ENCODE data around the gene MTHFS.

The MTHFS gene

GRCh38 chr15:79831604-79832003 lies 65.2 kb downstream of the MTHFS start:
- Histone ChIP-seq H3K9ac (no peak overlapping the region), H3K4me1 (no peaks in the 10 kb centered on the region), H3K4me2 (ENCODE audit: low read length) (no peak overlapping the region), H3K27ac (no peak overlapping the region), H3K79me2 (peaks cover 2% of the 10 kb centered on the region), H3K4me3 (ENCODE audit: low read depth, low read length) (no peak overlapping the region), H3K36me3 (ENCODE audit: control insufficient read depth, insufficient read depth, low read length) (no peaks in the 10 kb centered on the region), H3K27me3 (ENCODE audit: control insufficient read depth, insufficient read depth, low read length) (no peaks in the 10 kb centered on the region), H2AFZ (no peak overlapping the region), H3K9me3 (ENCODE audit: control insufficient read depth, low read length) (no peaks in the 10 kb centered on the region)
- no peak for TF ChIP-seq CTCF (IDR thresholded peaks at IDR 0.05)

- no peak overlapping the region for H3K4me2 ChIP-seq (ENCODE audit: low read length)
- H3K27ac ChIP-seq = no peak overlapping the region
- H3K4me3 ChIP-seq (ENCODE audit: low read depth, low read length) = no peak overlapping the region
- H3K27me3 ChIP-seq (ENCODE audit: control insufficient read depth, insufficient read depth, low read length) = no peaks in the 10 kb centered on the region
- H3K9ac ChIP-seq = no peak overlapping the region
- H3K4me1 ChIP-seq = no peaks in the 10 kb centered on the region
- H3K9me3 ChIP-seq (ENCODE audit: control insufficient read depth, low read length) = no peaks in the 10 kb centered on the region
- H2AFZ ChIP-seq = no peak overlapping the region
- H3K79me2 ChIP-seq = no peaks in the 10 kb centered on the region
- TF ChIP-seq CTCF (IDR thresholded peaks at IDR 0.05) = no peak
- H3K36me3 ChIP-seq (ENCODE audit: control insufficient read depth, insufficient read depth, low read length) = no peaks in the 10 kb centered on the region
Measured at GRCh38 chr15:79829950-79830349, 66.9 kb downstream of the MTHFS start.

- H3K9ac ChIP-seq = no peak overlapping the region
- no peak overlapping the region for H3K27ac ChIP-seq
- H3K27me3 ChIP-seq (ENCODE audit: control insufficient read depth, insufficient read depth, low read length) = no peaks in the 10 kb centered on the region
- no peak overlapping the region for H3K4me3 ChIP-seq (ENCODE audit: low read depth, low read length)
- no peaks in the 10 kb centered on the region for H3K36me3 ChIP-seq (ENCODE audit: control insufficient read depth, insufficient read depth, low read length)
- no peaks in the 10 kb centered on the region for H3K79me2 ChIP-seq
- no peak overlapping the region for H3K4me2 ChIP-seq (ENCODE audit: low read length)
- no peaks in the 10 kb centered on the region for H3K9me3 ChIP-seq (ENCODE audit: control insufficient read depth, low read length)
- no peak overlapping the region for H2AFZ ChIP-seq
- TF ChIP-seq CTCF (IDR thresholded peaks at IDR 0.05) = no peak
- no peaks in the 10 kb centered on the region for H3K4me1 ChIP-seq
Measured at GRCh38 chr15:79828447-79828846, 68.4 kb downstream of the MTHFS start.

GRCh38 chr15:79826800-79827199 lies 70.0 kb downstream of the MTHFS start:
- H2AFZ ChIP-seq = no peak overlapping the region
- no peaks in the 10 kb centered on the region for H3K27me3 ChIP-seq (ENCODE audit: control insufficient read depth, insufficient read depth, low read length)
- H3K4me1 ChIP-seq = no peaks in the 10 kb centered on the region
- no peaks in the 10 kb centered on the region for H3K79me2 ChIP-seq
- no peak overlapping the region for H3K27ac ChIP-seq
- TF ChIP-seq CTCF (IDR thresholded peaks at IDR 0.05) = no peak
- H3K9ac ChIP-seq = no peak overlapping the region
- no peak overlapping the region for H3K4me2 ChIP-seq (ENCODE audit: low read length)
- no peaks in the 10 kb centered on the region for H3K36me3 ChIP-seq (ENCODE audit: control insufficient read depth, insufficient read depth, low read length)
- H3K4me3 ChIP-seq (ENCODE audit: low read depth, low read length) = no peak overlapping the region
- no peaks in the 10 kb centered on the region for H3K9me3 ChIP-seq (ENCODE audit: control insufficient read depth, low read length)

- Histone ChIP-seq H3K4me2 (ENCODE audit: low read length) (no peak overlapping the region), H3K36me3 (ENCODE audit: control insufficient read depth, insufficient read depth, low read length) (no peaks in the 10 kb centered on the region), H3K79me2 (no peaks in the 10 kb centered on the region), H3K4me1 (no peaks in the 10 kb centered on the region), H3K9me3 (ENCODE audit: control insufficient read depth, low read length) (no peaks in the 10 kb centered on the region), H3K27ac (no peak overlapping the region), H3K4me3 (ENCODE audit: low read depth, low read length) (no peak overlapping the region), H2AFZ (no peak overlapping the region), H3K9ac (no peak overlapping the region), H3K27me3 (ENCODE audit: control insufficient read depth, insufficient read depth, low read length) (no peaks in the 10 kb centered on the region)
- TF ChIP-seq CTCF (IDR thresholded peaks at IDR 0.05) = no peak
Measured at GRCh38 chr15:79824136-79824701, 72.6 kb downstream of the MTHFS start.
